Measurements from ENCODE around the gene LRG1.

Gene LRG1

DNA sequence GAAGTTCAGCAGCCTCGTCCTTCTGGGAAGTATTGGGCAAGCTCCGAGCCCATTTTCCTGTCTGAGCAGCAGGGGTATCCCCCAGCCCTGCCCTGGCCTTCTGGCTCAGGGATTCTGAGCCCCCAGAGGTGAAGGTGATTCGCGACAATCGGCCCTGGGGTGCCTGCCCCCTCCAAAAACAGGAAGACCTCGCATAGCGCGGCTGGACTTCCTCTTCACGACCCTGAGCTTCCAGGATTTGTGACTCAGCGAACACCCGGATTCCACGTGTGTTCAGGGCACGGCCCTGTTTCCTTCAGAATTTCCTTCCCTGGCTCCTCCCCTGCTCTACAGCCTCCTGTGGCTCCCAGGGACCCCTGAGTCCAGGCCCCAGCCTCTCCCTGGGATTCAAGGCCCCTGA lies 19.7 kb upstream of the LRG1 start, which contains the start of gene SEMA6B:
SEMA6B (minus strand) TSS at position 116 of the 400 bp plus-strand sequence. CDS start 1,227 bp downstream, outside the sequence.
- ATAC-seq: no peak
- TF ChIP-seq ISL1 (CRISPR knock-in tag; IDR thresholded peaks at IDR 0.05) (no peak), PPARA (CRISPR knock-in tag; IDR thresholded peaks at IDR 0.05; ENCODE audit: borderline replicate concordance) (no peak)
- TF ChIP-seq, protein P1, sequence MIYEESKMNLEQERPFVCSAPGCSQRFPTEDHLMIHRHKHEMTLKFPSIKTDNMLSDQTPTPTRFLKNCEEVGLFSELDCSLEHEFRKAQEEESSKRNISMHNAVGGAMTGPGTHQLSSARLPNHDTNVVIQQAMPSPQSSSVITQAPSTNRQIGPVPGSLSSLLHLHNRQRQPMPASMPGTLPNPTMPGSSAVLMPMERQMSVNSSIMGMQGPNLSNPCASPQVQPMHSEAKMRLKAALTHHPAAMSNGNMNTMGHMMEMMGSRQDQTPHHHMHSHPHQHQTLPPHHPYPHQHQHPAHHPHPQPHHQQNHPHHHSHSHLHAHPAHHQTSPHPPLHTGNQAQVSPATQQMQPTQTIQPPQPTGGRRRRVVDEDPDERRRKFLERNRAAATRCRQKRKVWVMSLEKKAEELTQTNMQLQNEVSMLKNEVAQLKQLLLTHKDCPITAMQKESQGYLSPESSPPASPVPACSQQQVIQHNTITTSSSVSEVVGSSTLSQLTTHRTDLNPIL (CRISPR knock-in tag; IDR thresholded peaks at IDR 0.05; ENCODE audit: low read depth): no peak
- TF ChIP-seq, protein P2, sequence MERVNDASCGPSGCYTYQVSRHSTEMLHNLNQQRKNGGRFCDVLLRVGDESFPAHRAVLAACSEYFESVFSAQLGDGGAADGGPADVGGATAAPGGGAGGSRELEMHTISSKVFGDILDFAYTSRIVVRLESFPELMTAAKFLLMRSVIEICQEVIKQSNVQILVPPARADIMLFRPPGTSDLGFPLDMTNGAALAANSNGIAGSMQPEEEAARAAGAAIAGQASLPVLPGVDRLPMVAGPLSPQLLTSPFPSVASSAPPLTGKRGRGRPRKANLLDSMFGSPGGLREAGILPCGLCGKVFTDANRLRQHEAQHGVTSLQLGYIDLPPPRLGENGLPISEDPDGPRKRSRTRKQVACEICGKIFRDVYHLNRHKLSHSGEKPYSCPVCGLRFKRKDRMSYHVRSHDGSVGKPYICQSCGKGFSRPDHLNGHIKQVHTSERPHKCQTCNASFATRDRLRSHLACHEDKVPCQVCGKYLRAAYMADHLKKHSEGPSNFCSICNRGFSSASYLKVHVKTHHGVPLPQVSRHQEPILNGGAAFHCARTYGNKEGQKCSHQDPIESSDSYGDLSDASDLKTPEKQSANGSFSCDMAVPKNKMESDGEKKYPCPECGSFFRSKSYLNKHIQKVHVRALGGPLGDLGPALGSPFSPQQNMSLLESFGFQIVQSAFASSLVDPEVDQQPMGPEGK (CRISPR knock-in tag; IDR thresholded peaks at IDR 0.05; ENCODE audit: borderline replicate concordance): no peak

DNA sequence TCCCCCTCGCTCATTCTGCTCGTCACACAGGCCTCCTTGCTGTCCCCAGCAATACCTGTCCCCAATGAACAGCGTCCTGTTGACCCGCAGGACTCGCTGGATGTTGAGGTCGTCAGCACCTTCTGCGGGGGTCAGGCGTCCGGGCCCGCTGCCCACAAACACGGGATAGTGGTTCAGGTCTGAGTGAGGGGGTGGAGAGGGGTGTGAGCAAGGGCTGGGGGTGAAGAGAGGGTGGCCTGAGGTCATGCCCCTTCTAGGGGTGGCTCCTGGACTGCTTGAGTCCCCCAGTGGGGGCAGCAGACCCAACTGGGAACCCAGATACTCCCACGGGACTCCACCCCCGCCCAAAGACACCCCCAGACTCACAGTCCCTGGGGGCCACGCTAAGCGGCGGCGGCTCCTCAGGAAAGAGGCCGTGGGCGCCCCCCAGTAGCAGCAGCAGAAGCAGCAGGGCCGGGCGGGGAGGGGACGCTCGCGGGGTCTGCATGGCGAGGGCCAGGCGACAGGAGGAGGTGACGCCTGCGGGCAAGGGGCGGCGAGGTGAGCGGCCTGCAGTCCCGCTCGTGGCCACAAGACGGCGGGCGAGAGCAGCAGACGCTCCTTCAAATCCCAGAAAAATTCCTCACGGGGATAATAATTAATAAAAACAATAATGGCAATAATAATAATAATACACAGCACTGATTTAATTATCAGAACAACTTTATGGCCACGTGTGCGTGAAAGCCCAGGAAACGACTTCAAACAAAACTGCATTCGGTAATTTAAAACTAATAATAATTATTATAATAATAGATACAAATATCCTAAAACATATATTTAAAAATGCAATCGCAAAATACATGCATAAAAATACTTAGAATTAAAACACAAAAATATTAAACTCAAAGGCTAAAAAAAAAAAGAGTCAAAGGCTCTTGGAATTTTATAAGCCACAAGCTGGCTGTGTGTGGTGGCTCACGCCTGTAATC lies 18.4 kb upstream of the LRG1 start:
- ATAC-seq: no peak
- no peak for TF ChIP-seq TCF4 (CRISPR knock-in tag; IDR thresholded peaks at IDR 0.05; ENCODE audit: borderline replicate concordance)
- TF ChIP-seq, protein P3, sequence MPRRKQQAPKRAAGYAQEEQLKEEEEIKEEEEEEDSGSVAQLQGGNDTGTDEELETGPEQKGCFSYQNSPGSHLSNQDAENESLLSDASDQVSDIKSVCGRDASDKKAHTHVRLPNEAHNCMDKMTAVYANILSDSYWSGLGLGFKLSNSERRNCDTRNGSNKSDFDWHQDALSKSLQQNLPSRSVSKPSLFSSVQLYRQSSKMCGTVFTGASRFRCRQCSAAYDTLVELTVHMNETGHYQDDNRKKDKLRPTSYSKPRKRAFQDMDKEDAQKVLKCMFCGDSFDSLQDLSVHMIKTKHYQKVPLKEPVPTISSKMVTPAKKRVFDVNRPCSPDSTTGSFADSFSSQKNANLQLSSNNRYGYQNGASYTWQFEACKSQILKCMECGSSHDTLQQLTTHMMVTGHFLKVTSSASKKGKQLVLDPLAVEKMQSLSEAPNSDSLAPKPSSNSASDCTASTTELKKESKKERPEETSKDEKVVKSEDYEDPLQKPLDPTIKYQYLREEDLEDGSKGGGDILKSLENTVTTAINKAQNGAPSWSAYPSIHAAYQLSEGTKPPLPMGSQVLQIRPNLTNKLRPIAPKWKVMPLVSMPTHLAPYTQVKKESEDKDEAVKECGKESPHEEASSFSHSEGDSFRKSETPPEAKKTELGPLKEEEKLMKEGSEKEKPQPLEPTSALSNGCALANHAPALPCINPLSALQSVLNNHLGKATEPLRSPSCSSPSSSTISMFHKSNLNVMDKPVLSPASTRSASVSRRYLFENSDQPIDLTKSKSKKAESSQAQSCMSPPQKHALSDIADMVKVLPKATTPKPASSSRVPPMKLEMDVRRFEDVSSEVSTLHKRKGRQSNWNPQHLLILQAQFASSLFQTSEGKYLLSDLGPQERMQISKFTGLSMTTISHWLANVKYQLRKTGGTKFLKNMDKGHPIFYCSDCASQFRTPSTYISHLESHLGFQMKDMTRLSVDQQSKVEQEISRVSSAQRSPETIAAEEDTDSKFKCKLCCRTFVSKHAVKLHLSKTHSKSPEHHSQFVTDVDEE (CRISPR knock-in tag; IDR thresholded peaks at IDR 0.05): no peak
- no peak for TF ChIP-seq ZC3H10 (CRISPR knock-in tag; IDR thresholded peaks at IDR 0.05)
- TF ChIP-seq ARNTL (CRISPR knock-in tag; IDR thresholded peaks at IDR 0.05; ENCODE audit: borderline replicate concordance, low read depth): no peak
- no peak for TF ChIP-seq PPARA (CRISPR knock-in tag; IDR thresholded peaks at IDR 0.05; ENCODE audit: borderline replicate concordance)
- no peak for TF ChIP-seq ZNF70 (CRISPR knock-in tag; IDR thresholded peaks at IDR 0.05)
- TF ChIP-seq, protein P4, sequence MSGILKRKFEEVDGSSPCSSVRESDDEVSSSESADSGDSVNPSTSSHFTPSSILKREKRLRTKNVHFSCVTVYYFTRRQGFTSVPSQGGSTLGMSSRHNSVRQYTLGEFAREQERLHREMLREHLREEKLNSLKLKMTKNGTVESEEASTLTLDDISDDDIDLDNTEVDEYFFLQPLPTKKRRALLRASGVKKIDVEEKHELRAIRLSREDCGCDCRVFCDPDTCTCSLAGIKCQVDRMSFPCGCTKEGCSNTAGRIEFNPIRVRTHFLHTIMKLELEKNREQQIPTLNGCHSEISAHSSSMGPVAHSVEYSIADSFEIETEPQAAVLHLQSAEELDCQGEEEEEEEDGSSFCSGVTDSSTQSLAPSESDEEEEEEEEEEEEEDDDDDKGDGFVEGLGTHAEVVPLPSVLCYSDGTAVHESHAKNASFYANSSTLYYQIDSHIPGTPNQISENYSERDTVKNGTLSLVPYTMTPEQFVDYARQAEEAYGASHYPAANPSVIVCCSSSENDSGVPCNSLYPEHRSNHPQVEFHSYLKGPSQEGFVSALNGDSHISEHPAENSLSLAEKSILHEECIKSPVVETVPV (CRISPR knock-in tag; IDR thresholded peaks at IDR 0.05): no peak
- TF ChIP-seq ZFP30 (CRISPR knock-in tag; IDR thresholded peaks at IDR 0.05): no peak
- TF ChIP-seq, protein P2 (CRISPR knock-in tag; IDR thresholded peaks at IDR 0.05; ENCODE audit: borderline replicate concordance): no peak
- TF ChIP-seq, protein P5, sequence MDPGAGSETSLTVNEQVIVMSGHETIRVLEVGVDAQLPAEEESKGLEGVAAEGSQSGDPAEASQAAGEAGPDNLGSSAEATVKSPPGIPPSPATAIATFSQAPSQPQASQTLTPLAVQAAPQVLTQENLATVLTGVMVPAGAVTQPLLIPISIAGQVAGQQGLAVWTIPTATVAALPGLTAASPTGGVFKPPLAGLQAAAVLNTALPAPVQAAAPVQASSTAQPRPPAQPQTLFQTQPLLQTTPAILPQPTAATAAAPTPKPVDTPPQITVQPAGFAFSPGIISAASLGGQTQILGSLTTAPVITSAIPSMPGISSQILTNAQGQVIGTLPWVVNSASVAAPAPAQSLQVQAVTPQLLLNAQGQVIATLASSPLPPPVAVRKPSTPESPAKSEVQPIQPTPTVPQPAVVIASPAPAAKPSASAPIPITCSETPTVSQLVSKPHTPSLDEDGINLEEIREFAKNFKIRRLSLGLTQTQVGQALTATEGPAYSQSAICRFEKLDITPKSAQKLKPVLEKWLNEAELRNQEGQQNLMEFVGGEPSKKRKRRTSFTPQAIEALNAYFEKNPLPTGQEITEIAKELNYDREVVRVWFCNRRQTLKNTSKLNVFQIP (CRISPR knock-in tag; IDR thresholded peaks at IDR 0.05; ENCODE audit: borderline replicate concordance, low read depth): no peak
- TF ChIP-seq SNAI2 (CRISPR knock-in tag; IDR thresholded peaks at IDR 0.05): no peak
- TF ChIP-seq GLIS3 (CRISPR knock-in tag; IDR thresholded peaks at IDR 0.05): no peak
- no peak for TF ChIP-seq TOX (CRISPR knock-in tag; IDR thresholded peaks at IDR 0.05; ENCODE audit: borderline replicate concordance)
- no peak for TF ChIP-seq ZNF8 (CRISPR knock-in tag; IDR thresholded peaks at IDR 0.05)
- no peak for TF ChIP-seq CSDC2 (CRISPR knock-in tag; IDR thresholded peaks at IDR 0.05)
- no peak for TF ChIP-seq ESRRG (CRISPR knock-in tag; IDR thresholded peaks at IDR 0.05)
- TF ChIP-seq OSR1 (CRISPR knock-in tag; IDR thresholded peaks at IDR 0.05): no peak
- TF ChIP-seq BACH2 (CRISPR knock-in tag; IDR thresholded peaks at IDR 0.05; ENCODE audit: borderline replicate concordance): no peak
- no peak for TF ChIP-seq ISL1 (CRISPR knock-in tag; IDR thresholded peaks at IDR 0.05)
